KBM-7 (cell line): ENCODE results near the gene FNTB.
A peak's percentile ranks its signal among the peaks of the same experiment; 100 is the strongest.

Experiments used
- DNase-seq: peaks from one replicate; pipeline ENCODE4 v3.0.0-alpha.2; 2015
- in situ Hi-C: fragments of 300-500 bp; cut with MboI; formaldehyde crosslinking; loops from 2 replicates; pipeline ENCODE4 v1.14.3; 2020; ENCODE audit warnings: low sequenced_read_pairs, low pct_unique_long_range_greater_than_20kb, mixed read lengths

The FNTB gene

GRCh38 chr14:65102441-65103149 is 115.9 kb downstream of the FNTB start, which contains the start of gene MAX:
TSS of gene MAX (minus strand) at chr14:65102517. CDS start at chr14:65102339, 178 bp downstream.
- in situ Hi-C loops, result no loop called here
- peak; percentile 100 for DNase-seq

DNA sequence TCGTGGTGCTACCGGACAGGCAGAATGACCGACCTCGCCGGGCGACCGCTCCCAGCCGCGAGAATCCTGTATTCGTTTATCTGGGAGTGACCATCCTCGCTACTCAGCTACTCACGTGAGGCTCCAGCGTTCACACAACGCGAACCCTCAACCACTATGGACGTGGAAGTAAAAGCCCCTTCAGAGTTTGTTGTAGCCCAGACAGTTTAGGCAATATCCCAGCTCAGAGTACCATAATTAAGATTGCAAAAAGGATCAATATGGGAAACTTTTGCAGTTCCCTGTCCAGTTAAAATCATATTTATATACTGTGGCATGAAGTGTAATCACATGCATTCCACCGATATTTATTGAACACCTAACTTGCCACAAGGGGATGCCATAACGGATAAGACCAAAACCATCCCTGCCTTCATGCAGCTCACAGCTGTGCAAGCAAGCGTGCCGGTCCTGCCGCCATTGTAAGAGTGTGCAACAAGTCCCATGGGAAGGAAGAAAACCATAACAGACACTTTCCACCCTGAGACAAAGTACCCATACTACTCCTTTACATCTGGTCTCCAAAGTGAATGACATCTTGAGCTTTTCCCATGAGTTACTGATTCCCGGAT is 116.6 kb downstream of the FNTB start:
- DNase-seq, result peak; percentile 64
- in situ Hi-C loops, result no loop called here

DNA sequence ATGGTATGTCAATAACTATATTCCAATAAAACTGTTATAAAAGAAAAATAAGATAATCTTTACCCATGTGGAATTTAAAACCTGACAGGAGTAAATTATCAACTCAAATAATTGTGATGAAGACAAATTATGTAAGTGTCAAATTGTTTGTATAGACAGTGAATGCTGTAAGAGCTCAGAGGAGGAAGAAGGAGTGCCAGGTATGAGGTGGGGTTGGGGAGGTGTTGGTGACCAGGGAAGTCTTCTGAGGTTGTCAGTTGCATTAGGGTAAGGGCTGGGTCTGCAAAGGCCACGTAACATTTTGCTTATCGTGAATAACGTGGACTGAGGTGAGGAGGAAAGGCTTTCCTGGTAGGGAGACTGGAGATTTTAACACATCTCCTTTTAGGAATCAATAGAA is 118.1 kb downstream of the FNTB start:
- in situ Hi-C loops, result no loop called here
- DNase-seq, result no peak

DNA sequence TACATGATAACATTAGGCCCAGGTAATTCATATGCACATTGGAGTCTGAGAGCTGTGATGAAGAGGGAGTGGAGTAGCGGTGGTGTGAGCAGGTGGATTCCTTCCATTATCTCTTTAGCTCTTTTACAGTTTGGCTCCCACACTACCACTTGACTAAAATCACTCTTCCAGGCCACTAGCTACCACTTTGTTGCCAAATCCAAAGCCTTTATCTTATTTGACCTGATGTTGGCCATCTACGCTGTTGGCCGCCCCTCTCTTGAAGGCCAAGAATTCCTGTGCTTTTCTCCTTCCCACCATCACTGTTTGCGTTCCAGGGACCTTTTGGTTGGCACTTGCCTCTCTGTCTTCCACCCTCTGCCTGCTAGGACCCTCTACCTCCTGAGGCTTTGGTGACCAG is 119.6 kb downstream of the FNTB start:
- in situ Hi-C loops, result no loop called here
- no peak for DNase-seq

DNA sequence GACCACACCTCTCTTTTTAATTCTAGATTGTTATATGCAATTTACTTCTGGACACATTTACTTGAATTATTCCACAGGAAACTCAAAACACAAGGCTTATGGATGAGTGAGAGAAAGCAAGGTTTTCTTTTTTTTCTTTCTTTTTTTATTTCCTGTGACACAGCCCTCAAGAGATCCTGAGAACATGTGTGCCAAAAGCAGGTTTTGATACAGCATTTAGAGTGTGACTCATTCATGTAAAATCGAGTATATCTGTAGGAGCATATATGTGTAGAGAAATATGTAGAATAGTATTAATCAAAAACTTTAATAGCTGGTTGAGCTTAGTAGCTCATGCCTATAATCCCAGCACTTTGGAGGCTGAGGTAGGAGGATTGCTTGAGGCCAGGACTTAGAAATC is 120.0 kb downstream of the FNTB start:
- no peak for DNase-seq
- in situ Hi-C loops, result no loop called here

DNA sequence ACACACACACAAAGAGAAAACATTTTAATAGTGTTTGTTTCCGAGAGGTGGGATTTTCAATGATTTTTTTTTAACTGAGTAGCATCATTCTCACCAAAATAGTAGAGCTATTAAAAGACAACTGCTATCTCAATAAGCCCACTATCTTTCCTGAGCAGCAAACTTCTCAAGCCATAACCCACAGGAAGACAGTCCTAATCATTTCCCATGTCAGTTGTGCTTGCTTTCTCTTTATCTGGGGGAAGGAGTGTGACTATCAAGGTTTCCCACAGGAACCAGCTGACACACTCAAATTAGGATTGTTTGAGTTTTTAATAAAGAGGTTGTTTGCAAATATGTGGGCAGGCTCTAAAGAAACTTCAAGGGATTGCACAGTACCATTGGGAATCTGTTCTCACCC is 120.5 kb downstream of the FNTB start:
- in situ Hi-C loops, result no loop called here
- peak; percentile 48 for DNase-seq

DNA sequence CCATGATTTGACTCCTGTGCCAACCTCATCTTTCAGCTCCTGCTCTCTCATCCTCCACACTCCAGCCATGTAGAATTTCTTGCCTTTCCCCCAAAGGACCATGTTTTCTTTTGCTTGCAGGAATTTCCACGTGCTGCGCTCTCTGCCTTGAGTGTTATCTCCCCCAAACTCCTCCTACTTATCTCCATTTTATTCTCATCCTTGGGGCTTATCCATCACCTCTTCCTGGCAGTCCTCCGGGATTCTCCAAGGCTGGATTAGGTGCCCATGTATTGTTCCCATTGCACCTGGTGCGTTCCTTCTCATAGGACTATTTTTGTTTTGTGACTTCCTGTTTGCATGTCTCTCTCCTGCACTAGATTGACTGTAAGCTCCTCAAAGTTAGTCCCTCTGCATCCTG is 122.7 kb downstream of the FNTB start:
- in situ Hi-C loops, result no loop called here
- no peak for DNase-seq

- DNase-seq, result no peak
- in situ Hi-C loops, result no loop called here
These were observed 123.8 kb downstream of the FNTB start for GRCh38 chr14:65110525-65110924.
